Endometrial microvascular endothelial cells (primary cell): Measurements from ENCODE around the gene DNM3. TPM values are rescaled to one million over a fixed set of nuclear protein-coding genes. Genes with fewer than 3 reads are reported as not detected.

ENCODE experiments used
- in situ Hi-C: cut with HindIII; loops from 2 replicates; pipeline ENCODE4 v1.10.0; 2017; ENCODE audit warnings: low sequenced_read_pairs, low pct_unique_long_range_greater_than_20kb; ENCODE audit errors: inconsistent ontology term
- total RNA-seq: library from RNA; depleted of rRNA; stranded (reverse); fragments of >200 nt; gene quantifications from one replicate; pipeline ENCODE4 v1.2.3, GENCODE V29; 2015; ENCODE audit errors: inconsistent ontology term

DNM3 gene
- total RNA-seq, 1 donor from 2014 or later, result 0.84 TPM

- in situ Hi-C loops, result no loop called here
Observed at GRCh38 chr1:171990371-171990770, 149.1 kb downstream of the DNM3 start.

DNA sequence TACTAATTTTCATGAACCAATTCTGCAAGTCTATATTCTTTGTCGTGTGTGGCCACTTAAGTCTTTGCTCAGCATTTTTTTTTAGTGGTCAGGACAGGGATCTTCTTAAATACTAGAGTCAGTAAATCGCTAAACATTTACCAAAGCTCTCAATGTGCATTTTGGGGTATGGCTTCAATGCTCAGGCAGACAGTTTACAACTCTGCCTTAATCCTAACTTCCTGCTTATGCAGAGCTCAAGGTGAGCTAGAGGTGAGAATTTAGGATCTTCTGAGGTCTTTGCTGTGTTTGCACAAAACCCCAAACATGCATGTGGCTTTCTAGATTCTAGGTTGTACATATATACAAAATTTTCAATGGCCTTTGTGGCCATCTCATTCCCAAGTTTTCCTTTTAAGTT is 153.0 kb downstream of the DNM3 start:
- in situ Hi-C loops, result no loop called here

- in situ Hi-C loops, result no loop called here
Observed at GRCh38 chr1:171995573-171995972, 154.3 kb downstream of the DNM3 start.

DNA sequence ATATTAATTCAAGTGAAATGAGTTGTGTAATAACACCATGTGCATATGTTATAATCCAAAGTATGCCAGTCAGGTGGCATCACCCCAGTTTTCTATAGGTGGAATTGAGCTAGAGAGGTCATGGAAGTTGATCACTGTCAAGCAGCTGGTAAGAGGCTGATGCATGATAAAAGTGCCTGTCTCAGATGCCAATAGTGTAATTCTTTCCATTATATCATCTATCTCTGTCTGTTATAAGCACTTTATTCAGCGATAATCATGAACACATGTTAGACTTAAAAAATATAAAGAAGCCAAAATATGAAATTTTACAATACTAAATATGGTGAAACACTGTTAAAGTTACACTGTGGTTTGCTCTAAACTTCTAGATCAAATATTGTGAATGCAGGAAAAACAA is 156.6 kb downstream of the DNM3 start:
- in situ Hi-C loops, result no loop called here

DNA sequence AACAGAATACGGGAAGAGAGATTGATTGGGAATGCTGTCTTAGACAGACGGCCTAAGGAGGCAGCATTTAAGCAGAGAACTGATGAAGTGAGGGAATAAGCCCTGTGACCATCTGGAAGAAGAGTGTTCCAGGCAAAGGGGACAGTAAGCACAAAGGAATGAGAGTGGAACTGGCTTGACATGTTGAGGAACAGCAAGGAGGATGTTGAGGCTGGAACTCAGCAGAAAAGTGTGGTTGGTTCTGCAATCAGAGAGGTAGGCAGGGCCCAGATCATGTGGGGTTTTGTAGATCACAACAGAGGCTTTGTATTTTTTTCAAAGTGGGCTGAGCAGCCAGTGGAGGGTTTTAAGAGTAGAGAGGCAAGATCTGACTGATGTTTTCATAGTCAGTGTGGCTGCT is 157.4 kb downstream of the DNM3 start:
- in situ Hi-C loops, result no loop called here

DNA sequence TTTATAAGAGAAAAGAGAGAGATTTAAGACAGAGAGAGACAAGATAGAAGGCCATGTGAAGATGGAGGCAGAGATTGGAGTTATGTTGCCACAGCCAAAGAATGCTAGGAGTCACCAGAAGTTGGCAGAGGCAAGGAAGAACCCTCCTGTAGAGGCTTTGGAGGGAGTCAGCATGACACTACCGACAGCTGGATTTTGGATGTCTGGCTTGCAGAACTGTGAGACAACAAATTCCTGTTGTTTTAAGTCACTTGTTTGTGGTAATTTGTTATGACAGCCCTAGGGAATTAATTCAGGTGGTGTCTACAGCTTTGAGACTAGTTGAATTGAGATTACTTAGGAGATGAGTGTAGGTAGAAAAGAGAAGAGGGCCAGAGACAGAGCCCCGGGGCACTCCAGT is 158.5 kb downstream of the DNM3 start:
- in situ Hi-C loops, result loop anchor here (25.0 kb wide), 1 partner anchor 413 kb away; the partner anchor contains the start of gene C1orf105

DNA sequence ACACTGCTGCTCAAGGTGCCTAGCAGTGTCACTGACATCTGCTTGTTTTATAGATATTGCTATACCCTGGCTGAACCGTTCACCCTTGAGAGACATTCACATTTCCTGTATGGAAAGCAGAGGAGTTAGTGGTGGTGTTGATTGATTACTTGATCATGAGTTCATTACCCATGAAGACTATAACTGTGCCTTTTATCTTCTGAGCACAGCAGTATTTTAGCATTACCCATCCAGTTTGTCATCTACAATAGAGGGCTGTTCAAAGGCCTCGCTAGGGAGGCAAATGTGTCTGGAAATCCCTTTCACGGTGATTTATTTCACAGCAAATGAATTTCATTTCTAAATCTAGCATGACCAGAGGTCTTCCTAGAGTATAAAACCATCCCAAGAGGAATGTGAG is 160.0 kb downstream of the DNM3 start:
- in situ Hi-C loops, result loop anchor here (25.0 kb wide), 1 partner anchor 411 kb away; the partner anchor contains the start of gene C1orf105

DNA sequence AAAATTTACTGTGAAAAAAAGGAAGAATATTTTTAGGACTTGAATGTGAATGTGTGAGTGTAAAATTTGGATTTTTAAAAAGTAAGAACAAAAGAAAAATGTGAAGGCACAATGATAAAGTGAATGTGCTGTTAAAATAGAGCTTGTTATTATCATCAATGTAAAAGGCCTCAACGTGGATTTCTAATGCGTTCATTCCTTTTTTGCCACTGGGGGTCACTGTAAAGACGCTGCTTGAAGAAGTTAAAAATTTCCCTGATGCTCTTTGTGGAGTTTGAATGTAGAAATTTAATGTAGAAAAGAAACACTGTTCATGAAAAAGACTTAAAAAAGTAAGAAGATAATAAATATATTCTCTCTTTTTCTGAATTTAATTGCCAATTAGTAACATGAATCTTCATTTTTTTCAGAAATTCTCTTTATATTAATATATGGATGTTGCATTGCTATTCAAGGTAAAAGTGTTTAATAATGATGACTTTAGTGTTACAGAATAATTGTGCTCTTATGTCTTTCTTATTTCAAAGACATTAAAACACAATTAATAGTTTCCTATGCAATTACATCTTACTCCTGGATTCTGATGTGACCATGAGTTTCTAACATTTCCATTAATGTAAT is 161.5 kb downstream of the DNM3 start:
- in situ Hi-C loops, result loop anchor here (25.0 kb wide), 1 partner anchor 409 kb away; the partner anchor contains the start of gene C1orf105

GRCh38 chr1:172003766-172004530 is 162.7 kb downstream of the DNM3 start:
- in situ Hi-C loops, result loop anchor here (25.0 kb wide), 1 partner anchor 408 kb away; the partner anchor contains the start of gene C1orf105

- in situ Hi-C loops, result loop anchor here (25.0 kb wide), 1 partner anchor 408 kb away; the partner anchor contains the start of gene C1orf105
Observed at GRCh38 chr1:172004671-172005070, 163.4 kb downstream of the DNM3 start.

DNA sequence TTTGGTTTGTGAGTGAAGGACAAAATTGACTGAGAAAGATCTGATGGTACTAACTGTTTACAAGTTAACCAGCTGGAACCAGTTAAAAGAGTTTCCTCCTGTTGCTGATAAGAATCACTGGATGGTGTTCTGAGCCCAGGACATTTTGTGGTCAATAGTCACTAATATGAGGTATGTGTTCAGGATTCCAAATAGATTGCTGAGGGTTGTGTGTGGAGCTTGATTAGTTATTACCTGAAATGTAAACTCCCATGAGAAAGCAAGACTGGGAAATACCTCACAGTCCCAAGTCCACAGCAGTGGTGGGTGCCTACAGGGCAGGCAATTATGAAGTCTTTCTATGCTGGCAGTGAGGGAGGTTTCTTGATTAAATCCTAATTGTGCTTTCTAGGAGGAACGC is 164.6 kb downstream of the DNM3 start:
- in situ Hi-C loops, result loop anchor here (25.0 kb wide), 1 partner anchor 406 kb away; the partner anchor contains the start of gene C1orf105

DNA sequence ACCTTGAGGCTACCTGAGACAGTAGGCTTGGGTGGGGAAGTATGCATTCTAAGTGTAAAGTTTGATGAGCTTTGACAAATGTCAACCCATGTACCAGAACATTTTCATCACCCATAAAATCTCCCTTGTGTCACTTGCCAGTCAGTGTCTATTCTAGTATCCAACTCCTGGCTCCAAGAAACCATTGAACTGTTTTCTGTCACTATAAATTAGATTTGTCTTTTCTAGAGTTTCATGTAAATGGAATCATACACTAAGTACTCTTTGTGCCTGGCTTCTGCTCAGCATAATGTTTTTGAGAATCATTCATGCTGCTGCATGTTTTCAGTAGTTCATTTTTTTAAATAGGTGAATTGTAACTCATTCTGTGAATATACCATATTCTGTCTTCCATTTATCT is 165.4 kb downstream of the DNM3 start:
- in situ Hi-C loops, result loop anchor here (25.0 kb wide), 1 partner anchor 406 kb away; the partner anchor contains the start of gene C1orf105

- in situ Hi-C loops, result loop anchor here (25.0 kb wide), 1 partner anchor 393 kb away; the partner anchor contains the start of gene C1orf105
Observed at GRCh38 chr1:172018727-172019311, 177.5 kb downstream of the DNM3 start.

DNA sequence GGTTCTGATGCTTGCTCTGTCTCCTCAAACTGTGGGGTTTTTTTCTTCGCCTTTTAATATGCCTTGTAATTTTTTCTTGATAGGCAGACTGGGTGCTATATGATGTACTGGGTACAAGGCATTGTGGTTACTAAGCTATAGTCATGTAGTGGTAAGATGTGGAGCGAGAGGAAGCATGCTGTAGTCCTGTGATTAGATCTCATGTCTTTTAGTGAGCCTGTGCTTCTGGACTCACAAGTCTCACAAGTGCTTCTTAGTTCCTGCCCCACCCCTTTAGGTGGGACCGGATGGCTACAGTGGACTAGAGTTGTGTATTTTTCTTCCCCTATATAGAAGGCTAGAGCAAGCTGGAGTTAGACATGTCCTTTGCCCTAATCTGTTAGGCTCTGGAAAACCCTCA is 178.7 kb downstream of the DNM3 start:
- in situ Hi-C loops, result loop anchor here (25.0 kb wide), 1 partner anchor 392 kb away; the partner anchor contains the start of gene C1orf105

- in situ Hi-C loops, result loop anchor here (25.0 kb wide), 1 partner anchor 388 kb away; the partner anchor contains the start of gene C1orf105
Observed at GRCh38 chr1:172024516-172024915, 183.2 kb downstream of the DNM3 start.

GRCh38 chr1:172024944-172025738 is 183.8 kb downstream of the DNM3 start:
- in situ Hi-C loops, result loop anchor here (25.0 kb wide), 1 partner anchor 387 kb away; the partner anchor contains the start of gene C1orf105

DNA sequence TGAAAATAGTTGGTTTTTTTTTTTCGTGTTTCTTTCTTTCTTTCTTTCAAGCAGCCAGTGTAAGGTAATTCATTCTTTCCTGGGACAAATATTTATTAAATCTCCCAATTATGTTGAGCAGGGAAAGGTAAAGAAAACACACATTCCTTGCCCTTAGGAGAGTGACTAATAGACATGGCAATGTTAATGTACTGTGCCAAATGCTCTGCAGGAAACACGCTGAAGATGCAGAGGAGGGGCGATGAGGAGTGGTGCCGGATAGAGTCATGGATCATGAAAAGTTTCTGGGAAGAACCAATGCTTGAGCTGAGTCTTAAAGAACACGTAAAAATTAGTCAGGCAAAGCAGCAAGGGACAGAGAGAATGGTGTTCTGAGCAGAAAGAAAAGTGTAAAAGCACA is 199.2 kb downstream of the DNM3 start:
- in situ Hi-C loops, result no loop called here

- in situ Hi-C loops, result no loop called here
Observed at GRCh38 chr1:172041102-172041501, 199.8 kb downstream of the DNM3 start.

- in situ Hi-C loops, result no loop called here
Observed at GRCh38 chr1:172041742-172042141, 200.4 kb downstream of the DNM3 start.
